ENCODE results near the gene ZPBP. TPM values are rescaled to one million over a fixed set of nuclear protein-coding genes. Genes with fewer than 3 reads are reported as not detected.

Gene ZPBP
- total and polyA plus RNA-seq, 10 donors: not detected

DNA sequence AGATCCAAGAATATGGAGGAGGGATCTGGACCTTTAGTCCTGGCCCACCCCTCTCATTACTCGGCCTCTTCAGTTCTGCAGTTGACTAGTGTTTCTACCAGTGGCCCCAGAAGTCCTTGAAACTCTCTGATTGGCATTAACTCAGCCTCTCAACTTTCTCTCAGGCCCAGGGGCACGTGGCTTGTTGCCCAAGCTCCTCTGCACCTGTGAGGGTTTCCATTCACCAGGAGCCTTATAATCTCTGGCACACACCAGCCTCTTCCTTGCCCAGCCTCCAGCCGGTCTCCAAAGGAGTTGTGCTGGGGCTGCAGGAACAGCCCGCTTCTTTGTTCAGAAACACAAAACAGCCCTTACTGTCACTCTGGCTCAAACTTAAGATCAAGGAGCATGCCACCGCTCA is 47.6 kb upstream of the ZPBP start:
- DNase-seq: no peak
- intact Hi-C loops (cut with DNase I; ENCODE audit: low total_unique reads): loop anchor here (5.0 kb wide), 1 partner anchor 1022 kb away; no protein-coding TSS in a partner anchor
- TF ChIP-seq POLR2AphosphoS5 (IDR thresholded peaks at IDR 0.05) (no peak), POLR2A (IDR thresholded peaks at IDR 0.05) (no peak)
- TF ChIP-seq, protein P1, sequence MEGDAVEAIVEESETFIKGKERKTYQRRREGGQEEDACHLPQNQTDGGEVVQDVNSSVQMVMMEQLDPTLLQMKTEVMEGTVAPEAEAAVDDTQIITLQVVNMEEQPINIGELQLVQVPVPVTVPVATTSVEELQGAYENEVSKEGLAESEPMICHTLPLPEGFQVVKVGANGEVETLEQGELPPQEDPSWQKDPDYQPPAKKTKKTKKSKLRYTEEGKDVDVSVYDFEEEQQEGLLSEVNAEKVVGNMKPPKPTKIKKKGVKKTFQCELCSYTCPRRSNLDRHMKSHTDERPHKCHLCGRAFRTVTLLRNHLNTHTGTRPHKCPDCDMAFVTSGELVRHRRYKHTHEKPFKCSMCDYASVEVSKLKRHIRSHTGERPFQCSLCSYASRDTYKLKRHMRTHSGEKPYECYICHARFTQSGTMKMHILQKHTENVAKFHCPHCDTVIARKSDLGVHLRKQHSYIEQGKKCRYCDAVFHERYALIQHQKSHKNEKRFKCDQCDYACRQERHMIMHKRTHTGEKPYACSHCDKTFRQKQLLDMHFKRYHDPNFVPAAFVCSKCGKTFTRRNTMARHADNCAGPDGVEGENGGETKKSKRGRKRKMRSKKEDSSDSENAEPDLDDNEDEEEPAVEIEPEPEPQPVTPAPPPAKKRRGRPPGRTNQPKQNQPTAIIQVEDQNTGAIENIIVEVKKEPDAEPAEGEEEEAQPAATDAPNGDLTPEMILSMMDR (IDR thresholded peaks at IDR 0.05 in 8 of 11, conservative IDR thresholded peaks at IDR 0.05 in 3 of 11): no peak
- 71 to 84% (median 79%) methylated on average over 5 of the region's 5 CpGs for WGBS, 5 donors
- no peak overlapping the region for H3K27ac ChIP-seq
- H3K36me3 ChIP-seq: no peaks in the 10 kb centered on the region
- no peak overlapping the region for H3K4me3 ChIP-seq
- peaks cover 0 to 14% (median 10%) of the 10 kb centered on the region in 6 donors for H3K4me1 ChIP-seq
- no peaks in the 10 kb centered on the region for H3K9me3 ChIP-seq
- H3K27me3 ChIP-seq (replicated peaks in 1 of 7): no peaks in the 10 kb centered on the region

DNA sequence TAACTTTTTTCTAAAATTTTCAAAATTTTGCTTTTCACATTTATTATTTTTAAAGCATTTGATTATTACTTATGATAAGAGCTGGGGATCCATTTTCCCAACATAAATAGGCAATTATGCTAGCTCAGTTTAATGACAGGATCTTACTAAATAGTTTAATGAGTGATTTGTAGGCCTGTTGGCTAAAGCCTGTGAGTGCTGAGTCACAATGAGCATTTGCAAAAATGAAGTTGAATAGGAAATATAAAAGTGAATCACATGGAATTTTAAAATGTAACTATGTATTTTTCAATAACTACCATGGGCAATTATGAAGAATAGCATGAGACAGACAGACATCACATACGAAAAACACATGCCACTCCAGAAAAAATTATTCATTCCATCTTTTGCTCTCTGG is 45.1 kb upstream of the ZPBP start:
- Histone ChIP-seq H3K9me3 (no peaks in the 10 kb centered on the region), H3K27ac (no peak overlapping the region), H3K36me3 (no peaks in the 10 kb centered on the region), H3K4me3 (no peak overlapping the region), H3K4me1 (peaks cover 0 to 13% (median 10%) of the 10 kb centered on the region in 6 donors), H3K27me3 (replicated peaks in 1 of 7) (no peaks in the 10 kb centered on the region)
- 85 to 94% (median 89%) methylated on average over 1 of the region's 1 CpG for WGBS, 5 donors
- intact Hi-C loops (cut with DNase I; ENCODE audit: low total_unique reads): loop anchor here (5.0 kb wide), 1 partner anchor 279 kb away; no protein-coding TSS in a partner anchor
- DNase-seq: no peak
- TF ChIP-seq POLR2A (IDR thresholded peaks at IDR 0.05): no peak
- TF ChIP-seq, protein P1 (IDR thresholded peaks at IDR 0.05 in 8 of 11, conservative IDR thresholded peaks at IDR 0.05 in 3 of 11): no peak
- no peak for TF ChIP-seq POLR2AphosphoS5 (IDR thresholded peaks at IDR 0.05)

DNA sequence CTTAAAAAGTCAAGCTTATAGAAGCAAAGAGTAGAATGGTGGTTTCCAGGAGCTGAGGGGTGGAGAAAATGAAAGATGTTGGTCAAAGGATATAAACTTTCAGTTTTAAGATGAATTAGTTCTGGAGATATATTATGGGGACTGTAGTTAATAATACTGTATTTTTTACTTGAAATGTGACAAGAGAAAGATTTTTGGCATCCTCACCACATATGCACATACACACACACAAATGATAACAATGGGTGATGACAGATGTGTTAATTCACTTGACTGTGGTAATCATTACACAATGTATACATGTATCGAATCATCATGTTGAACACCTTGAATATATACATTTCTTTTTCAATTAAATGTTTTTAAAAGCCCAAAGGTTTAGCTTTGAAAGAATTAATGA is 32.7 kb upstream of the ZPBP start:
- TF ChIP-seq POLR2A (IDR thresholded peaks at IDR 0.05) (no peak), POLR2AphosphoS5 (IDR thresholded peaks at IDR 0.05) (no peak)
- TF ChIP-seq, protein P1 (IDR thresholded peaks at IDR 0.05 in 8 of 11, conservative IDR thresholded peaks at IDR 0.05 in 3 of 11): no peak
- no peak overlapping the region for H3K27ac ChIP-seq
- 88 to 96% (median 96%) methylated on average over 1 of the region's 1 CpG for WGBS, 5 donors
- intact Hi-C loops (cut with DNase I; ENCODE audit: low total_unique reads): no loop called here
- H3K9me3 ChIP-seq: no peaks in the 10 kb centered on the region
- H3K4me3 ChIP-seq: no peak overlapping the region
- H3K36me3 ChIP-seq: no peaks in the 10 kb centered on the region
- no peak for DNase-seq
- H3K4me1 ChIP-seq: no peaks in the 10 kb centered on the region
- H3K27me3 ChIP-seq (replicated peaks in 1 of 7): no peaks in the 10 kb centered on the region

DNA sequence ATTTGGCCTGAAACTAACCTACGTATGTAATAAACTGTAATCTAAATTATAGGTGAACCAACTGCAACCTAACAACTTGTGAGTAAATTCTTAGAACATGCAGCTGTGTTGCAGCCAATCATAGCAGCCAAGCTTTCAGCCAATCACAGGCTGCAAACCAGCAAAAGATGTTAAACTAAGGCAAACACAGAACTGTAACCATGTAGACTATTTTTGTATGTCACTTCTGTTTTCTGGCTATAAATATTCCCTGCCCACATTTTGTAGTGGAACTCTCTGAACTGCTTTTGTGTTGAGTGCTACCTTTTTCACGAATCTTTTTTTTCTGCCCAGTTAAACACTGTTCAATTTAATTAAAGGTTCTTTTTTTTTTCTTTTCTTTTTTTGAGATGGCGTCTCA is 28.2 kb upstream of the ZPBP start:
- intact Hi-C loops (cut with DNase I; ENCODE audit: low total_unique reads): no loop called here

More for the DNA sequence above, 28.2 kb upstream of the ZPBP start:
- H3K4me1 ChIP-seq: peaks cover 0 to 5% (median 0%) of the 10 kb centered on the region in 6 donors
- no peak overlapping the region for H3K27ac ChIP-seq
- no peaks in the 10 kb centered on the region for H3K27me3 ChIP-seq (replicated peaks in 1 of 7)
- WGBS, 5 donors: 52 to 70% (median 62%) methylated on average over 3 of the region's 3 CpGs
- H3K36me3 ChIP-seq: no peaks in the 10 kb centered on the region
- no peak for DNase-seq
- H3K4me3 ChIP-seq: no peak overlapping the region
- H3K9me3 ChIP-seq: no peaks in the 10 kb centered on the region
- TF ChIP-seq, protein P1 (IDR thresholded peaks at IDR 0.05 in 8 of 11, conservative IDR thresholded peaks at IDR 0.05 in 3 of 11): no peak
- no peak for TF ChIP-seq POLR2A (IDR thresholded peaks at IDR 0.05)
- no peak for TF ChIP-seq POLR2AphosphoS5 (IDR thresholded peaks at IDR 0.05)
